Measurements from ENCODE around the gene TARS2.

DNA sequence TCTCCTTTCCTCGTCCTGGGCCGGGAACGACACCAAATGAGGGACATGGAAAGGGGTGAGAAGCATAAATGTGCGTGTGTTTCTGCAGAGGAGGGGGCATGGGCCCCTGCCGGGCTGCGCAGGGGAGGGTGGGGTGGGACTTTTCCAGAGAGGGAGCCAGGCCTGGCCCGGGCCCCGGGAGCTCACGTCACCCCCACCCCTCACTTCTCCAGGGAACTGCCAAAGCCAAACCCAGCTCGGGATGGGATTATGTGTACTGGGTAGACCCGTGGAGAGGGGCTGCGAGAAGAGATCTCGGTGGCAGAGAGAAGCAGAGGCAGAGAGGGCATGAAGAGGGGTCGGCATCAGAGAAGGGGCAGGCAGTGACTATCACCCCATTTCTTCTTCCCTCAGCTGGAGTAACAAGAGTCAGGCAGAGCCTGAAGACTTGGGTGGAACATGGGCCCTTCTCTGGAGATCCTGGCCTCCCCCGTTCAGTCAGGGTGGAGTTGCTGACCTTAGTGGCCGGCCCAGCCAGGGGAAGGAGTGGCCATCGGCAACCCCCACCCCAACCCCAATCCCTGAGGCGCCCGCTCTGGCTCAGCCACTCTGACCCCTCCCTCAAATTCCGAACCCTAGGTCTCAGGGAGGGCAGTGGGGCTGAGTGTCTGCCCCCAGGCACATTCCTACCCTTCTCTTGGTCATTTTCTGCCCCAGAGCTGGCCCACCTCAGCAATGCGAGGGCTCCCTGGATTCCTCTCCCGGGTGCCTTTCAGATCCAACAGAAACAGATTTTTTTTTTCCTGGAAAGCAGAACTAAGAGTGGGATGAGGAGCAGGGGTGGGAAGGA, 63.2 kb downstream of the TARS2 start:
- TF ChIP-seq, protein P1, sequence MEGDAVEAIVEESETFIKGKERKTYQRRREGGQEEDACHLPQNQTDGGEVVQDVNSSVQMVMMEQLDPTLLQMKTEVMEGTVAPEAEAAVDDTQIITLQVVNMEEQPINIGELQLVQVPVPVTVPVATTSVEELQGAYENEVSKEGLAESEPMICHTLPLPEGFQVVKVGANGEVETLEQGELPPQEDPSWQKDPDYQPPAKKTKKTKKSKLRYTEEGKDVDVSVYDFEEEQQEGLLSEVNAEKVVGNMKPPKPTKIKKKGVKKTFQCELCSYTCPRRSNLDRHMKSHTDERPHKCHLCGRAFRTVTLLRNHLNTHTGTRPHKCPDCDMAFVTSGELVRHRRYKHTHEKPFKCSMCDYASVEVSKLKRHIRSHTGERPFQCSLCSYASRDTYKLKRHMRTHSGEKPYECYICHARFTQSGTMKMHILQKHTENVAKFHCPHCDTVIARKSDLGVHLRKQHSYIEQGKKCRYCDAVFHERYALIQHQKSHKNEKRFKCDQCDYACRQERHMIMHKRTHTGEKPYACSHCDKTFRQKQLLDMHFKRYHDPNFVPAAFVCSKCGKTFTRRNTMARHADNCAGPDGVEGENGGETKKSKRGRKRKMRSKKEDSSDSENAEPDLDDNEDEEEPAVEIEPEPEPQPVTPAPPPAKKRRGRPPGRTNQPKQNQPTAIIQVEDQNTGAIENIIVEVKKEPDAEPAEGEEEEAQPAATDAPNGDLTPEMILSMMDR (conservative IDR thresholded peaks at IDR 0.05; ENCODE audit: low read length), result no peak
- TF ChIP-seq EZH2phosphoT487 (IDR thresholded peaks at IDR 0.05; ENCODE audit: borderline replicate concordance, low read depth, low read length), result no peak
